Common myeloid progenitor, CD34-positive (primary cell): ENCODE data around the gene TSEN2.

ENCODE experiments used
- CTCF ChIA-PET: fragments of 350-600 bp; sonication (Branson Sonifier 250); formaldehyde crosslinking; loops from one replicate; lab custom pipeline; 2021; ENCODE audit warnings: antibody characterized with exemption; lab: Charles Lee
- POLR2A ChIA-PET: fragments of 350-600 bp; sonication (Branson Sonifier 250); formaldehyde crosslinking; loops from one replicate; lab custom pipeline; 2021; ENCODE audit warnings: antibody characterized with exemption; lab: Charles Lee
- DNase-seq, 3 donors: peaks; one replicate each; pipeline versions ENCODE4 v3.0.0 to v3.0.0-alpha.2; 2013
- H3K27ac ChIP-seq, 2 experiments: 1 replicate in 1 of 2; 2 replicates in 1 of 2; pipeline ENCODE4 v1.7.0; 2013; ENCODE audit warnings: inconsistent platforms in 2 of 2, low read length in 2 of 2, mild to moderate bottlenecking in 2 of 2, low read depth in 1 of 2, moderate library complexity in 1 of 2; ENCODE audit not compliant: severe bottlenecking in 2 of 2, insufficient read depth in 1 of 2, poor library complexity in 1 of 2
- H3K27me3 ChIP-seq, 5 experiments: replicated peaks in 2 of 5; 1 replicate in 3 of 5; 2 replicates in 2 of 5; pipeline versions ENCODE4 v1.6.1 to v1.7.0; 2013; ENCODE audit warnings: low read length in 4 of 5, mild to moderate bottlenecking in 2 of 5, moderate library complexity in 2 of 5, inconsistent platforms in 1 of 5; ENCODE audit not compliant: insufficient read depth in 5 of 5, control insufficient read depth in 4 of 5
- H3K36me3 ChIP-seq, 4 experiments: 1 replicate in 2 of 4; 2 replicates in 2 of 4; pipeline versions ENCODE4 v1.6.1 to v1.7.0; 2013; ENCODE audit warnings: low read length in 3 of 4, control low read depth in 1 of 4, mild to moderate bottlenecking in 1 of 4; ENCODE audit not compliant: control insufficient read depth in 4 of 4, insufficient read depth in 4 of 4
- H3K4me1 ChIP-seq, 4 experiments: 1 replicate in 3 of 4; 2 replicates in 1 of 4; pipeline versions ENCODE4 v1.6.1 to v1.7.1; 2013; ENCODE audit warnings: low read length in 3 of 4, mild to moderate bottlenecking in 3 of 4, control low read depth in 1 of 4, inconsistent platforms in 1 of 4, moderate library complexity in 1 of 4; ENCODE audit not compliant: control insufficient read depth in 4 of 4, insufficient read depth in 4 of 4; ENCODE audit errors: control extremely low read depth in 1 of 4
- H3K4me3 ChIP-seq, 7 experiments: 1 replicate in 4 of 7; 2 replicates in 3 of 7; pipeline versions ENCODE4 v1.5.1 to v1.7.0; 2013; ENCODE audit warnings: mild to moderate bottlenecking in 7 of 7, low read length in 6 of 7, moderate library complexity in 6 of 7, inconsistent platforms in 2 of 7, low read depth in 2 of 7, control low read depth in 1 of 7; ENCODE audit not compliant: insufficient read depth in 4 of 7, control insufficient read depth in 1 of 7; ENCODE audit errors: extremely low read depth in 1 of 7
- H3K9me3 ChIP-seq, 5 experiments: 1 replicate in 4 of 5; 2 replicates in 1 of 5; pipeline versions ENCODE4 v1.6.1 to v1.7.1; 2013; ENCODE audit warnings: low read length in 4 of 5, mild to moderate bottlenecking in 2 of 5, inconsistent platforms in 1 of 5, low read depth in 1 of 5, moderate library complexity in 1 of 5; ENCODE audit not compliant: control insufficient read depth in 4 of 5, insufficient read depth in 2 of 5; ENCODE audit errors: control extremely low read depth in 1 of 5
- WGBS: methylation state at CpG from one replicate; pipeline ENCODE4 v1.1.5; 2013; ENCODE audit not compliant: insufficient coverage; 5-methylcytosine and 5-hydroxymethylcytosine counted together

The TSEN2 gene

GRCh38 chr3:12461097-12461649 lies 23.1 kb upstream of the TSEN2 start:
- H3K27ac ChIP-seq: no peak overlapping the region
- H3K27me3 ChIP-seq: no peaks in the 10 kb centered on the region
- ChIA-PET CTCF (interaction anchor here (2.0 kb wide), 1 partner anchor 323 kb away, joined by 6 read pairs; no protein-coding TSS in a partner anchor), POLR2A (interaction anchor here (0.5 kb wide), 1 partner anchor 341 kb away, joined by 3 read pairs; no protein-coding TSS in a partner anchor)
- no peaks in the 10 kb centered on the region for H3K9me3 ChIP-seq
- no peak for DNase-seq
- H3K4me3 ChIP-seq: no peak overlapping the region
- 60% methylated on average over 2 of the region's 7 CpGs for WGBS
- H3K36me3 ChIP-seq: no peaks in the 10 kb centered on the region
- peaks cover 5 to 13% (median 12%) of the 10 kb centered on the region in 4 experiments for H3K4me1 ChIP-seq

GRCh38 chr3:12462159-12462947 lies 21.9 kb upstream of the TSEN2 start:
- 19% methylated on average over 7 of the region's 9 CpGs for WGBS
- CTCF ChIA-PET: interaction anchor here (2.0 kb wide), 1 partner anchor 324 kb away, joined by 6 read pairs; no protein-coding TSS in a partner anchor
- H3K36me3 ChIP-seq: no peaks in the 10 kb centered on the region
- H3K4me1 ChIP-seq: peaks cover 5 to 12% (median 9%) of the 10 kb centered on the region in 4 experiments
- H3K9me3 ChIP-seq: no peaks in the 10 kb centered on the region
- no peaks in the 10 kb centered on the region for H3K27me3 ChIP-seq
- POLR2A ChIA-PET: no interaction called here
- peak; percentile 26 to 81 (median 67) for DNase-seq
- H3K27ac ChIP-seq: no peak overlapping the region
- H3K4me3 ChIP-seq: peak overlapping the region in 2 of 7 experiments; percentile 4 to 34

GRCh38 chr3:12463686-12464085 lies 20.6 kb upstream of the TSEN2 start:
- Histone ChIP-seq H3K4me3 (no peak overlapping the region), H3K4me1 (peaks cover 5 to 12% (median 9%) of the 10 kb centered on the region in 4 experiments), H3K27ac (no peak overlapping the region), H3K9me3 (no peaks in the 10 kb centered on the region), H3K36me3 (no peaks in the 10 kb centered on the region), H3K27me3 (no peaks in the 10 kb centered on the region)
- POLR2A ChIA-PET: interaction anchor here (0.7 kb wide), 1 partner anchor 44 kb away, joined by 3 read pairs; no protein-coding TSS in a partner anchor
- CTCF ChIA-PET: no interaction called here
- 100% methylated on average over 1 of the region's 1 CpG for WGBS
- DNase-seq: no peak

- DNase-seq: no peak
- H3K9me3 ChIP-seq: no peaks in the 10 kb centered on the region
- no peaks in the 10 kb centered on the region for H3K36me3 ChIP-seq
- peaks cover 5 to 12% (median 9%) of the 10 kb centered on the region in 4 experiments for H3K4me1 ChIP-seq
- H3K27ac ChIP-seq: no peak overlapping the region
- ChIA-PET CTCF (interaction anchor here (1.6 kb wide), 1 partner anchor 15 kb away, joined by 5 read pairs; no protein-coding TSS in a partner anchor), POLR2A (no interaction called here)
- no peaks in the 10 kb centered on the region for H3K27me3 ChIP-seq
- H3K4me3 ChIP-seq: no peak overlapping the region
Observed at GRCh38 chr3:12464181-12464580, 20.1 kb upstream of the TSEN2 start.

- no peak for DNase-seq
- POLR2A ChIA-PET: no interaction called here
- H3K4me3 ChIP-seq: no peak overlapping the region
- H3K27ac ChIP-seq: no peak overlapping the region
- no peaks in the 10 kb centered on the region for H3K36me3 ChIP-seq
- CTCF ChIA-PET: interaction anchor here (1.6 kb wide), 1 partner anchor 14 kb away, joined by 5 read pairs; no protein-coding TSS in a partner anchor
- peaks cover 5 to 12% (median 9%) of the 10 kb centered on the region in 4 experiments for H3K4me1 ChIP-seq
- WGBS: 97% methylated on average over 12 of the region's 18 CpGs
- H3K9me3 ChIP-seq: no peaks in the 10 kb centered on the region
- H3K27me3 ChIP-seq: no peaks in the 10 kb centered on the region
Observed at GRCh38 chr3:12465151-12465835, 19.0 kb upstream of the TSEN2 start.

GRCh38 chr3:12465836-12466225 lies 18.4 kb upstream of the TSEN2 start:
- WGBS: 95% methylated on average over 4 of the region's 4 CpGs
- Histone ChIP-seq H3K4me1 (peaks cover 5 to 12% (median 9%) of the 10 kb centered on the region in 4 experiments), H3K27ac (no peak overlapping the region), H3K4me3 (no peak overlapping the region), H3K36me3 (no peaks in the 10 kb centered on the region), H3K27me3 (no peaks in the 10 kb centered on the region), H3K9me3 (no peaks in the 10 kb centered on the region)
- CTCF ChIA-PET: no interaction called here
- DNase-seq: no peak
- POLR2A ChIA-PET: no interaction called here
